Measurements from ENCODE around the gene PXMP4. TPM values are rescaled to one million over a fixed set of nuclear protein-coding genes. Genes with fewer than 3 reads are reported as not detected.

PXMP4 gene
- polyA plus RNA-seq, 1 donor from 2014 or later: 3.1 TPM

- no peaks in the 10 kb centered on the region for H3K27me3 ChIP-seq (ENCODE audit: insufficient read depth, low read depth, low read length)
- H3F3A ChIP-seq (ENCODE audit: insufficient read depth, low read length, poor library complexity, severe bottlenecking): no peaks in the 10 kb centered on the region
- no peak overlapping the region for H3K27ac ChIP-seq (ENCODE audit: low read length)
- no peak overlapping the region for H3K9ac ChIP-seq (ENCODE audit: low read length)
- H3K36me3 ChIP-seq (ENCODE audit: insufficient read depth, low read length): no peaks in the 10 kb centered on the region
- H3K79me2 ChIP-seq (replicated peaks; ENCODE audit: insufficient read depth, low read length): no peaks in the 10 kb centered on the region
- no peak overlapping the region for H3K4me3 ChIP-seq (ENCODE audit: low read length)
- H4K20me1 ChIP-seq (ENCODE audit: insufficient read depth): no peaks in the 10 kb centered on the region
- TF ChIP-seq TAF1 (IDR thresholded peaks at IDR 0.05; ENCODE audit: low read depth) (no peak), EP300 (conservative IDR thresholded peaks at IDR 0.05; ENCODE audit: poor library complexity, severe bottlenecking) (no peak), EZH2 (IDR thresholded peaks at IDR 0.05; ENCODE audit: borderline replicate concordance, insufficient read depth, low read length, poor library complexity, severe bottlenecking) (no peak), MXI1 (conservative IDR thresholded peaks at IDR 0.05; ENCODE audit: poor library complexity, severe bottlenecking) (no peak), REST (IDR thresholded peaks at IDR 0.05; ENCODE audit: borderline replicate concordance) (no peak), CTCF (IDR thresholded peaks at IDR 0.05; ENCODE audit: poor library complexity, severe bottlenecking) (no peak), POLR2AphosphoS5 (IDR thresholded peaks at IDR 0.05) (no peak), SMC3 (conservative IDR thresholded peaks at IDR 0.05; ENCODE audit: poor library complexity) (no peak), RAD21 (conservative IDR thresholded peaks at IDR 0.05) (no peak)
- H3K9me2 ChIP-seq (ENCODE audit: insufficient read depth, low read length): no peaks in the 10 kb centered on the region
- H3K9me3 ChIP-seq (ENCODE audit: low read length): no peaks in the 10 kb centered on the region
- H3K4me2 ChIP-seq (ENCODE audit: low read length): no peak overlapping the region
- H2AFZ ChIP-seq (ENCODE audit: low read depth, low read length): no peak overlapping the region
These were observed 8.4 kb upstream of the PXMP4 start for GRCh38 chr20:33728463-33728862.

GRCh38 chr20:33727806-33728205 is 7.7 kb upstream of the PXMP4 start:
- H3K9me2 ChIP-seq (ENCODE audit: insufficient read depth, low read length): no peaks in the 10 kb centered on the region
- no peaks in the 10 kb centered on the region for H3K79me2 ChIP-seq (replicated peaks; ENCODE audit: insufficient read depth, low read length)
- H3K4me2 ChIP-seq (ENCODE audit: low read length): no peak overlapping the region
- H3K9me3 ChIP-seq (ENCODE audit: low read length): no peaks in the 10 kb centered on the region
- H3K36me3 ChIP-seq (ENCODE audit: insufficient read depth, low read length): no peaks in the 10 kb centered on the region
- no peaks in the 10 kb centered on the region for H3K27me3 ChIP-seq (ENCODE audit: insufficient read depth, low read depth, low read length)
- no peak overlapping the region for H3K27ac ChIP-seq (ENCODE audit: low read length)
- no peaks in the 10 kb centered on the region for H3F3A ChIP-seq (ENCODE audit: insufficient read depth, low read length, poor library complexity, severe bottlenecking)
- no peak overlapping the region for H3K9ac ChIP-seq (ENCODE audit: low read length)
- no peaks in the 10 kb centered on the region for H4K20me1 ChIP-seq (ENCODE audit: insufficient read depth)
- no peak overlapping the region for H3K4me3 ChIP-seq (ENCODE audit: low read length)
- no peak for TF ChIP-seq SMC3 (conservative IDR thresholded peaks at IDR 0.05; ENCODE audit: poor library complexity)
- no peak for TF ChIP-seq RAD21 (conservative IDR thresholded peaks at IDR 0.05)
- no peak for TF ChIP-seq EP300 (conservative IDR thresholded peaks at IDR 0.05; ENCODE audit: poor library complexity, severe bottlenecking)
- no peak for TF ChIP-seq MXI1 (conservative IDR thresholded peaks at IDR 0.05; ENCODE audit: poor library complexity, severe bottlenecking)
- no peak for TF ChIP-seq POLR2AphosphoS5 (IDR thresholded peaks at IDR 0.05)
- no peak for TF ChIP-seq REST (IDR thresholded peaks at IDR 0.05; ENCODE audit: borderline replicate concordance)
- TF ChIP-seq CTCF (IDR thresholded peaks at IDR 0.05; ENCODE audit: poor library complexity, severe bottlenecking): no peak
- H2AFZ ChIP-seq (ENCODE audit: low read depth, low read length): no peak overlapping the region

Measured in neural cell (in vitro differentiated cells).